GM21447 (cell line): ENCODE data around the gene RPTN.
"Not testable (repeated sequence)": the region's sequence is repeated elsewhere in the genome, so short reads cannot be mapped to it uniquely, and the experiment has no call there.

ENCODE experiments used
- ATAC-seq: cut with Tn5 transposase; IDR thresholded peaks from one replicate; pipeline ENCODE4 v1.9.1; 2021; ENCODE audit not compliant: unreplicated experiment

RPTN gene

GRCh38 chr1:152166966-152167365 lies 7.9 kb upstream of the RPTN start:
- no peak for ATAC-seq

- ATAC-seq = no peak
Measured at GRCh38 chr1:152165286-152166077, 6.5 kb upstream of the RPTN start.

GRCh38 chr1:152164517-152165136 lies 5.6 kb upstream of the RPTN start:
- no peak for ATAC-seq

- no peak for ATAC-seq
Measured at GRCh38 chr1:152162792-152163463, 3.9 kb upstream of the RPTN start.

- no peak for ATAC-seq
Measured at GRCh38 chr1:152160576-152160975, 1.5 kb upstream of the RPTN start.

- ATAC-seq = no peak
Measured at GRCh38 chr1:152153996-152154395, 5.0 kb downstream of the RPTN start.

- ATAC-seq = no peak
Measured at GRCh38 chr1:152151646-152152045, 7.4 kb downstream of the RPTN start.

- ATAC-seq = no peak
Measured at GRCh38 chr1:152148981-152149380, 10.0 kb downstream of the RPTN start.

- no peak for ATAC-seq
Measured at GRCh38 chr1:152148051-152148450, 11.0 kb downstream of the RPTN start.

GRCh38 chr1:152145769-152146168 lies 13.3 kb downstream of the RPTN start:
- ATAC-seq = no peak

GRCh38 chr1:152144674-152145183 lies 14.3 kb downstream of the RPTN start:
- not testable (repeated sequence) for ATAC-seq

GRCh38 chr1:152143150-152143887 lies 15.7 kb downstream of the RPTN start:
- no peak for ATAC-seq

- ATAC-seq = no peak
Measured at GRCh38 chr1:152141971-152142584, 16.9 kb downstream of the RPTN start.

- ATAC-seq = no peak
Measured at GRCh38 chr1:152137215-152137614, 21.8 kb downstream of the RPTN start.

GRCh38 chr1:152130186-152130585 lies 28.8 kb downstream of the RPTN start:
- ATAC-seq = no peak

GRCh38 chr1:152127673-152128072 lies 31.4 kb downstream of the RPTN start:
- ATAC-seq = no peak

GRCh38 chr1:152125834-152126443 lies 33.1 kb downstream of the RPTN start:
- no peak for ATAC-seq

- ATAC-seq = no peak
Measured at GRCh38 chr1:152118915-152119314, 40.1 kb downstream of the RPTN start.

GRCh38 chr1:152115344-152115743 lies 43.7 kb downstream of the RPTN start, which contains the start of gene TCHH:
TCHH (minus strand) TSS chr1:152115444; CDS start chr1:152114080, 1,364 bp downstream.
- ATAC-seq = no peak

- no peak for ATAC-seq
Measured at GRCh38 chr1:152112885-152113432, 46.1 kb downstream of the RPTN start.
